ENCODE data around the gene WDR38.
"Not testable (repeated sequence)": the region's sequence is repeated elsewhere in the genome, so short reads cannot be mapped to it uniquely, and the experiment has no call there.

WDR38 gene

DNA sequence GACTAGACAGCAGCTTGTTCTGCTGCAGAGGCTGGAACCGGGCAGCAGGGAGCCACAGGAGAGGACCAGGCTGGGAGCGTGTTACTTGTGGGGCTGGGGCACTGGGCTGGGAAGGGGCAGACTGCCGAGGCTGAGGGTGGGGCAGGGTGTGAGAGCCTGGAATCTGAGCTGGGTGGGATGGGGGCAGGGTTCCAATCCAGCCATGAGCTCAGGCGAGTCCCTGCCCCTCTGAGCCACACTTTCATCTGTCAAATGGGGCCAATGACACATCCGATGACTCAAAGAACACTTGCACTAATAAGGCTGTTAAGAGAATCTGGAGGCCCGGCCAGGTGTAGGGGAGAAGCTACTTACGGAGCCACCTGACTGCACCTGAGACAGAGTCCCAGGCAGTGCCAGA, 18.7 kb upstream of the WDR38 start:
- peaks cover 14 to 19% of the 10 kb centered on the region in 2 donors for H3K4me1 ChIP-seq (ENCODE audit: control insufficient read depth in 1 of 2, insufficient read depth in 2 of 2, low read length in 2 of 2)
- H3K9ac ChIP-seq (ENCODE audit: low read depth in 1 of 2, low read length in 2 of 2): no peak overlapping the region

DNA sequence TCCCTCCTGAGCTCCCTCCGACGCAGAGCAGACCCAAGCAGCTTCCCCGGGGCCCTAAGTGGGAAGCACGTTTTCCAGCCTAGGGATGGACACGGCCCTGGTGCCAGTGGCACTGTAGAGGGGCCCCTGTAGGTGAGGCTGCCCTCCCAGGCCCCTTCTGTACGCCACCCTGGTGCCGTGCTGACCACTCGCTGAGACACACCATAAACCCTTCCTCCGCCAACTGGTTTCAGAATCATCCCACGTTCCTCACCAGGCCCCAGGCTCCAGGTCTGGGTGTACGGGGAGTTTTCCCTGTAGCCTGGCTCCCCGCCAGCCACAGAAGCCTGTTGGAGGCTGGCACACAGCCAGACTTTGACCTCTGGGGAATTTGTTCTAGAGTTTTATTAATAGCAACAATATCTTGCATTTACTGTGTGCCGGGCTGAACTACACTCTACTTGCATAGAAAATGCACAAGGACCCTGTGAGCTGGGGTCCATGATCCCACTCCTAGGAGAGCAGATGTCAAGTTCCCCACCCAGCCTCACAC, 18.2 kb upstream of the WDR38 start:
- H3K9ac ChIP-seq (ENCODE audit: low read depth in 1 of 2, low read length in 2 of 2): no peak overlapping the region
- H3K27ac ChIP-seq (ENCODE audit: low read depth, low read length): no peak overlapping the region

More for the DNA sequence above, 18.7 kb upstream of the WDR38 start:
- Histone ChIP-seq H3K36me3 (ENCODE audit: control insufficient read depth in 1 of 2, insufficient read depth in 2 of 2, low read length in 2 of 2) (no peaks in the 10 kb centered on the region), H3K9me3 (ENCODE audit: control insufficient read depth in 1 of 2, low read length in 2 of 2) (no peaks in the 10 kb centered on the region), H3K27me3 (ENCODE audit: control insufficient read depth in 1 of 2, insufficient read depth in 2 of 2, low read length in 2 of 2) (no peaks in the 10 kb centered on the region), H3K4me3 (ENCODE audit: low read depth in 1 of 2, low read length in 2 of 2) (no peak overlapping the region), H3K27ac (ENCODE audit: low read depth, low read length) (no peak overlapping the region)

GRCh38 chr9:124838132-124838531, 15.1 kb upstream of the WDR38 start:
- not testable (repeated sequence) for H3K27me3 ChIP-seq (ENCODE audit: control insufficient read depth in 1 of 2, insufficient read depth in 2 of 2, low read length in 2 of 2); H3K4me3 ChIP-seq (ENCODE audit: low read depth in 1 of 2, low read length in 2 of 2); H3K27ac ChIP-seq (ENCODE audit: low read depth, low read length)

More for the DNA sequence above, 18.2 kb upstream of the WDR38 start:
- Histone ChIP-seq H3K4me3 (ENCODE audit: low read depth in 1 of 2, low read length in 2 of 2) (no peak overlapping the region), H3K27me3 (ENCODE audit: control insufficient read depth in 1 of 2, insufficient read depth in 2 of 2, low read length in 2 of 2) (no peaks in the 10 kb centered on the region), H3K4me1 (ENCODE audit: control insufficient read depth in 1 of 2, insufficient read depth in 2 of 2, low read length in 2 of 2) (peaks cover 14 to 20% of the 10 kb centered on the region in 2 donors), H3K9me3 (ENCODE audit: control insufficient read depth in 1 of 2, low read length in 2 of 2) (no peaks in the 10 kb centered on the region), H3K36me3 (ENCODE audit: control insufficient read depth in 1 of 2, insufficient read depth in 2 of 2, low read length in 2 of 2) (no peaks in the 10 kb centered on the region)

GRCh38 chr9:124838567-124839275, 14.5 kb upstream of the WDR38 start:
- not testable (repeated sequence) for H3K9ac ChIP-seq (ENCODE audit: low read depth in 1 of 2, low read length in 2 of 2); H3K27ac ChIP-seq (ENCODE audit: low read depth, low read length); H3K36me3 ChIP-seq (ENCODE audit: control insufficient read depth in 1 of 2, insufficient read depth in 2 of 2, low read length in 2 of 2); H3K27me3 ChIP-seq (ENCODE audit: control insufficient read depth in 1 of 2, insufficient read depth in 2 of 2, low read length in 2 of 2); H3K9me3 ChIP-seq (ENCODE audit: control insufficient read depth in 1 of 2, low read length in 2 of 2); H3K4me3 ChIP-seq (ENCODE audit: low read depth in 1 of 2, low read length in 2 of 2)
- peaks cover 14 to 18% of the 10 kb centered on the region in 2 donors for H3K4me1 ChIP-seq (ENCODE audit: control insufficient read depth in 1 of 2, insufficient read depth in 2 of 2, low read length in 2 of 2)

More at GRCh38 chr9:124838132-124838531, 15.1 kb upstream of the WDR38 start:
- peaks cover 14 to 18% of the 10 kb centered on the region in 2 donors for H3K4me1 ChIP-seq (ENCODE audit: control insufficient read depth in 1 of 2, insufficient read depth in 2 of 2, low read length in 2 of 2)
- not testable (repeated sequence) for H3K9ac ChIP-seq (ENCODE audit: low read depth in 1 of 2, low read length in 2 of 2); H3K36me3 ChIP-seq (ENCODE audit: control insufficient read depth in 1 of 2, insufficient read depth in 2 of 2, low read length in 2 of 2); H3K9me3 ChIP-seq (ENCODE audit: control insufficient read depth in 1 of 2, low read length in 2 of 2)

DNA sequence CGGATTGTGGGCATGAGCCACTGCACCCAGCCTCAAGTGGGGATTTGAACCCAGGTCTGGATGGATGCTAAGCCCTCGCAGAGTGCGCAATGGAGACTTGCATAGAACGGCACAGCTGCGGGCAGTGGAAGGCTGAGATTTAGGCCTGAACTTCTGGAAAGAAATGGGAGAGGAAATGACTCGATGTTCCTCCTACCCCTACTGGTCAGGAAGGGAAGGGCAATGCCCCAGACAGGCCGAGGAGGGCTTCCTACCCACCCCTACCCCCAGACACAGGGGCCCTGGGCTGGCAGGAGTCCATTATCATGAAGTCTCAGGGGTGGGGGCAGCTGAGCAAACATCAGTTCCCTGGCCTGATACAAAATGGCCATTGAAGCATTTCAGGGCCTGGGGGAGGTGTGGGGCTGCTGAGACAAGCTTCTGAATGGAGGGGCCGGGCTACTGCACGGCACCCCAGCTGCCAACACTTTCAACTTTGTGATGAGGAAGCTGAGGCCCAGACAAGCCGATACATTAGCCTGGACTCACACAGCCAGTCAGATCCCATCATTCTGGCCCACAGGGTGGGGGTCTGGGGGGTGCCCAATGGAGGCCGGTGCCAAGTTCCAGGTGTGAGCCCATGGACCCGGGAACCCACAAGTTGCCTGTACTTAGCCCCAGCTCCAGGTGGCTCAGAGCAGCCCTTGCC, 13.5 kb upstream of the WDR38 start:
- Histone ChIP-seq H3K4me3 (ENCODE audit: low read depth in 1 of 2, low read length in 2 of 2) (no peak overlapping the region), H3K9me3 (ENCODE audit: control insufficient read depth in 1 of 2, low read length in 2 of 2) (no peaks in the 10 kb centered on the region), H3K27me3 (ENCODE audit: control insufficient read depth in 1 of 2, insufficient read depth in 2 of 2, low read length in 2 of 2) (no peaks in the 10 kb centered on the region), H3K36me3 (ENCODE audit: control insufficient read depth in 1 of 2, insufficient read depth in 2 of 2, low read length in 2 of 2) (no peaks in the 10 kb centered on the region), H3K27ac (ENCODE audit: low read depth, low read length) (no peak overlapping the region), H3K4me1 (ENCODE audit: control insufficient read depth in 1 of 2, insufficient read depth in 2 of 2, low read length in 2 of 2) (peaks cover 9 to 13% of the 10 kb centered on the region in 2 donors), H3K9ac (ENCODE audit: low read depth in 1 of 2, low read length in 2 of 2) (no peak overlapping the region)

- H3K4me3 ChIP-seq (ENCODE audit: low read depth in 1 of 2, low read length in 2 of 2): no peak overlapping the region
- H3K4me1 ChIP-seq (ENCODE audit: control insufficient read depth in 1 of 2, insufficient read depth in 2 of 2, low read length in 2 of 2): peaks cover 3 to 6% of the 10 kb centered on the region in 2 donors
- H3K27ac ChIP-seq (ENCODE audit: low read depth, low read length): no peak overlapping the region
- H3K36me3 ChIP-seq (ENCODE audit: control insufficient read depth in 1 of 2, insufficient read depth in 2 of 2, low read length in 2 of 2): no peaks in the 10 kb centered on the region
- no peaks in the 10 kb centered on the region for H3K9me3 ChIP-seq (ENCODE audit: control insufficient read depth in 1 of 2, low read length in 2 of 2)
- H3K27me3 ChIP-seq (ENCODE audit: control insufficient read depth in 1 of 2, insufficient read depth in 2 of 2, low read length in 2 of 2): no peaks in the 10 kb centered on the region
- no peak overlapping the region for H3K9ac ChIP-seq (ENCODE audit: low read depth in 1 of 2, low read length in 2 of 2)
Observed at GRCh38 chr9:124840300-124840833, 12.9 kb upstream of the WDR38 start.

GRCh38 chr9:124841075-124841821, 12.0 kb upstream of the WDR38 start:
- Histone ChIP-seq H3K27me3 (ENCODE audit: control insufficient read depth in 1 of 2, insufficient read depth in 2 of 2, low read length in 2 of 2) (no peaks in the 10 kb centered on the region), H3K4me1 (ENCODE audit: control insufficient read depth in 1 of 2, insufficient read depth in 2 of 2, low read length in 2 of 2) (peaks cover 0 to 5% of the 10 kb centered on the region in 2 donors), H3K36me3 (ENCODE audit: control insufficient read depth in 1 of 2, insufficient read depth in 2 of 2, low read length in 2 of 2) (no peaks in the 10 kb centered on the region), H3K4me3 (ENCODE audit: low read depth in 1 of 2, low read length in 2 of 2) (no peak overlapping the region), H3K27ac (ENCODE audit: low read depth, low read length) (no peak overlapping the region), H3K9ac (ENCODE audit: low read depth in 1 of 2, low read length in 2 of 2) (no peak overlapping the region), H3K9me3 (ENCODE audit: control insufficient read depth in 1 of 2, low read length in 2 of 2) (no peaks in the 10 kb centered on the region)

GRCh38 chr9:124843456-124844034, 9.7 kb upstream of the WDR38 start:
- H3K27me3 ChIP-seq (ENCODE audit: control insufficient read depth in 1 of 2, insufficient read depth in 2 of 2, low read length in 2 of 2): no peaks in the 10 kb centered on the region
- H3K4me1 ChIP-seq (ENCODE audit: control insufficient read depth in 1 of 2, insufficient read depth in 2 of 2, low read length in 2 of 2): peaks cover 0 to 5% of the 10 kb centered on the region in 2 donors
- no peak overlapping the region for H3K4me3 ChIP-seq (ENCODE audit: low read depth in 1 of 2, low read length in 2 of 2)
- no peaks in the 10 kb centered on the region for H3K36me3 ChIP-seq (ENCODE audit: control insufficient read depth in 1 of 2, insufficient read depth in 2 of 2, low read length in 2 of 2)
- no peaks in the 10 kb centered on the region for H3K9me3 ChIP-seq (ENCODE audit: control insufficient read depth in 1 of 2, low read length in 2 of 2)
- no peak overlapping the region for H3K9ac ChIP-seq (ENCODE audit: low read depth in 1 of 2, low read length in 2 of 2)
- H3K27ac ChIP-seq (ENCODE audit: low read depth, low read length): no peak overlapping the region

DNA sequence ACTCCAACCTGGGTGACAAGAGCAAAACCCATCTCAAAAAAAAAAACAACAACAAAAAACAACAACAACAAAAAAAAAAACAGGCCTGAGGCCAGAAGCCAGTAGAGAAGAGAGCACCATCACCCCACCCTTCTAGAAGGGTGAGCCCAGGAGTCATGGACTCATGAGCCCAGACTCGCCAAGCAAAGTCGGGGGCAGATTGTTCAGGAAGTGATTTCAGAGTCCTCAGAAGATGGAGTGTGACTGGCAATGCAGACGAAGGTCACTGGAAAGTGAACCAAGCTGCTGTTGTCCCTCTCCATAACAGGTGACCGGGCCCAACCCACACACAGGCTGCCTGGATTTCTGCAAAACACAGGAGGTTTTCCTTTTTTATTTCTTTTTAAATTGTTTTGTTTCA, 9.0 kb upstream of the WDR38 start:
- Histone ChIP-seq H3K27me3 (ENCODE audit: control insufficient read depth in 1 of 2, insufficient read depth in 2 of 2, low read length in 2 of 2) (no peaks in the 10 kb centered on the region), H3K27ac (ENCODE audit: low read depth, low read length) (no peak overlapping the region), H3K4me1 (ENCODE audit: control insufficient read depth in 1 of 2, insufficient read depth in 2 of 2, low read length in 2 of 2) (peaks cover 0 to 5% of the 10 kb centered on the region in 2 donors), H3K9me3 (ENCODE audit: control insufficient read depth in 1 of 2, low read length in 2 of 2) (no peaks in the 10 kb centered on the region), H3K4me3 (ENCODE audit: low read depth in 1 of 2, low read length in 2 of 2) (no peak overlapping the region), H3K36me3 (ENCODE audit: control insufficient read depth in 1 of 2, insufficient read depth in 2 of 2, low read length in 2 of 2) (no peaks in the 10 kb centered on the region), H3K9ac (ENCODE audit: low read depth in 1 of 2, low read length in 2 of 2) (no peak overlapping the region)

Measured in duodenal mucosa (tissue), 2 donors.